ENCODE data around the gene BAZ2B.

- TF ChIP-seq CTCF (IDR thresholded peaks at IDR 0.05): no peak
- no peak for TF ChIP-seq POLR2A (IDR thresholded peaks at IDR 0.05)
Observed at GRCh38 chr2:159419403-159419802, 196.9 kb downstream of the BAZ2B start.

Data from adrenal gland (tissue), 5 donors.